Measurements from ENCODE around the gene COG7.

DNA sequence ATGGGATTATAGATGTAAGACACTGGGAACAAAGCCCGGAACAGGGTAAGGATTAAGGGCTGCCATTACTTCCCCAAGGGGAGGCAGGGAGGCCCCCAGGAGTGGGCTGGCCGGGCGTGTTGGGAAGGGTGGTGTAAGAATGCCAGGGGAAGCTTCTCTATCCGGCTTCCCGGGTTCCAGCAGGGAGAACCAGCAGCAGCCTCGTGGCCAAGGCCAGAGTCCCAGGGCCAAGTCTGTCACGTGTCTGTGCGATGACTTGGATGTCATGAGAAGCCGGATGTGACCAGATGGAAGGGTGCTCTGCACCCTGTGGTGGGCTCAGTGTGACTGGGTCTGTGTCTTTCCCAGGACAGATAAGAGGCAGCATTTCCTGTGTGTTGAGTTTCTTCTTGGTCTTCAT, 98.7 kb downstream of the COG7 start:
- TF ChIP-seq POLR2A (IDR thresholded peaks at IDR 0.05) (no peak), POLR2AphosphoS5 (IDR thresholded peaks at IDR 0.05) (no peak), CTCF (IDR thresholded peaks at IDR 0.05) (no peak)

Data from transverse colon (tissue), 4 donors.